GM18861 (cell line): Measurements from ENCODE around the gene FNDC1.

Experiments
- ATAC-seq: cut with Tn5 transposase; IDR thresholded peaks from one replicate; pipeline ENCODE4 v1.9.1; 2021; ENCODE audit not compliant: unreplicated experiment

Gene FNDC1

DNA sequence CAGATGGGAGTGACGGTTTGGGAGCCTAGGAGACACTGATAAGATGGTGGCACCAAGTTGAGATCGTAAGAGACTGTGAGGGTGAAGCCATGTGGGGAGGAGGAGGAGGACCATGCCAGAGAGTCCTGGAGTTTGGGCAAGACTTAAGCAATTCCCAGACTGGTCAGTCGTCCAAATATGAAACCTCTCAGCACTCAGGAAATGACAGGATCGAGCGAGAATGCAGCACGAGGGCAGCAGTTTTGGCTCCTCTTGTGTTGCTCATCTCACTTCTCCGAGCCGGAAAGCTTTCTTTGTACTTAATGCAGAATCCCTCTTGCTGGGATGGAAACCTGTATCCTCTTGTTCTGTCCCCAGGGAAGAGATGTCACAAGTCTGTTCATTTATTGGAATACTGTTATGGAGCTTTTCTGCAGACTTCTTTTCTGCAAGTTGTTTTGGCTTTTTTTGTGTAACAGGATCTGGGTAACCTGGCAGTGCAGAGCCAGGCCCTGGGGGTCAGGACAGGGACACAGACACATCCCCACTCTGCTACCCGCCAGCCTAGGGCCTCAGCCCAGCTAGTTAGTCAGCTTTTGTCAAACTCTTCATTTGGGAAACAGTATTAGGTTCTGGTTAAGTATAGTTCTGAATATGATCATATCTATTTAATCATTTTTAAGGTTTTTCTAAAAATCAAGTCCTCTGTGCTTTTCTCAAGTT, 34.3 kb downstream of the FNDC1 start:
- ATAC-seq, result no peak

DNA sequence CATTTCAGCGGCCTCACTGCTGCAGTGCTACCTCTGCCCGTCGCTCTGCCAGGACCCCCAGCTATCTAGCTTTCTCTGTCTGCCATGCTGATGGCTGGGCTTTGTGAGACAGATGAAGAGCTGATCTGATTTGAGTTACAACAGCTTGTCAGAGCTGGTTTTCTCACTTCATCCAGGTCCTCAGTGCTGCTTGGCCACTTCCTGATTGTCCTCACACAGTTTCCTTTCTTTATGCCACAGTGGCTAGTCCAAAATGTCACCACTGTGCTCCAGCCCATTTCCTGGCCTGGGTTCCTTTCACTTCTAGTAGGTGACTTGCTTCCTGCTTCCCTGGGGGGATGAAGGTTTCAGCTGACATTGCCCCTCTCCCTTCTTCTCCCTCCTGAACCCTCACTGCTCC, 35.4 kb downstream of the FNDC1 start:
- no peak for ATAC-seq

DNA sequence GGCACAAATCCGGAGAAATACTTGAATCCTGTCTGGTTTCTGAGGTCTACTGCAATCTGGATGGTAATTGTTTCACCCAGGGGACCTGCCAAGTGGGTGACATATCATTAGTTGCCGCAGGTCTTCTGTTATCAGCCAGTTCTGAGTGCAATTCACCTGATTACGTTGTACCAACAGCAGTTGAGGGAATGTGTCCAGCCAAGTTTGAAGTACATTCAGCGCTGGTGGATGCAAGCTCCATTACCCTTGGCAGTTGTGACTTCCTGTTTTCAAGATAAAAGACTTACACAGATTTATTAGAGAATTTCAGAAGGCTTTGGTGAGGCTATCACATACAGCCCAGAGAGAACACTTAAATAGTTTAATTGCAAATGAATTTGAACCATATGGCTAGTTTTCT, 42.8 kb downstream of the FNDC1 start:
- no peak for ATAC-seq

DNA sequence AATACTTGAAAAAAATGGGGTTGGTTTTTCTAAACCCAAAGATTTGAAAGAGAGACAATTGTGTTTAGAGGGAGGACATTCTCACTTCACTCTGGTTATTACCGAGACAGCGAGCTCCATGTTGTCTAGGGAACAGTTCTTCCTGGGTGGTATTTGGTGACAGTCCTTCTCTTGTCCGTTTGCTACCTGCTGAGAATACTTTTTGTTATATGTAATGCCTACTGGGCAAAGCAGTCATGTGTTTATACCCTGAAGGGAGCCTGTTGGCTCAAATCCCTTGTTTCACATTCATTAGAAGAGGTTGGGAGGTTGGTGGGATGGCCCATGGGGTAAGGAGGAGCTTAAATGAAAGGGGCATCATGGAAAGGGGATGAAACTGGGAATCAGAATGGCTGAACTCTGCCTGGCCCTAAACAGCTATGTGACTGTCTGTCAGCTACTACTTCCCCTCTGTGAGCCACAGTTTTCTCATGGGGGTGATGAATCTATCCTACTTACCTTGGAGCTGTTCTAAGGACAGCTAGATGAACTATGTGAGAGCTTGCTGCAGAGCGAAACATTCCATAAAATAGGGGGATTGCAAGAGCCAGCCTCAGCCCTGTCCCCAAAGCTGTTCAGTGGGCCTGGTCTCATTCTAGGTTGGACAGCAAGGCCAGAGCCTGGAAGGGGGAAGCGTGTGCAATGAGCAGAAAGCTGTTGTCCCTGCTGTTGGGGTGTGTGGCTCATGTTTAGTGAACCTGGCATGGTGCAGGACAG, 43.5 kb downstream of the FNDC1 start:
- no peak for ATAC-seq

DNA sequence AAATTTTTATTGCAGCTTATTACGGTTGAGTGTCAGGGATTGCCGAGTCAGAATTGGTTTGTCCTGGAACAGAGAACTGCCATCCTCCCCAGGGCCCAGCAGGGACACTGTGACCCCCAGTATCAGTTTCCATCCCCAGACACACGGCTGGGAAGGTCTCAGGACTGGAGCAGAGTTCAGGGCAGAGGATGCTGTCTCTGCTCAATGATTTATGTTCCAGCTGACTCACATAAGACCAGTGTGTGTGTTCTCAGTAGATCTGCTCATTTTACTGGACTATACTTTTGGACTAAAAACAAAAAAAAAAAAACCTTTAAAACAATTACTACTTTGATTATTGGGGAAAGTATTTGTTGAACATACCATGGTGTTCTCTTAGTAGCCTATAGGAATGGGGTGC, 44.2 kb downstream of the FNDC1 start:
- ATAC-seq, result no peak

DNA sequence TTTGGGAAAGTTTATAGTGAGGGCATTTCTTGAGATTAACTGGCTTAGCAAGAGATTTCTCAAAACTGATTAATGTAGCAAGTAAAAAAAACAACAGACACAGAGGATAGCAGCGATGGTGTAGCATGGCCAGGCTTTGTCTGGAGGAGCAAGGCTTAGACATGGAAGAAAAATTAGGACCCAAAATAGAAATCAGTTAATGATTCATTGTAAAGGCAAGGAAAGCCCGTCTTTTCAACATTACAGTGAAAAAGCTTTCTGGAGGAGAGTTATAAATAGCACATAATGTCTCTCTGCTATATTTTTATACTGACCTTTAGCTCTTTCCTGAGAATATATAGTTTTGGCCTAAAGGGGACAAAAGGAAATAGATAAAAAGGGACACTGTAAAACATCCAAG, 45.1 kb downstream of the FNDC1 start:
- no peak for ATAC-seq

DNA sequence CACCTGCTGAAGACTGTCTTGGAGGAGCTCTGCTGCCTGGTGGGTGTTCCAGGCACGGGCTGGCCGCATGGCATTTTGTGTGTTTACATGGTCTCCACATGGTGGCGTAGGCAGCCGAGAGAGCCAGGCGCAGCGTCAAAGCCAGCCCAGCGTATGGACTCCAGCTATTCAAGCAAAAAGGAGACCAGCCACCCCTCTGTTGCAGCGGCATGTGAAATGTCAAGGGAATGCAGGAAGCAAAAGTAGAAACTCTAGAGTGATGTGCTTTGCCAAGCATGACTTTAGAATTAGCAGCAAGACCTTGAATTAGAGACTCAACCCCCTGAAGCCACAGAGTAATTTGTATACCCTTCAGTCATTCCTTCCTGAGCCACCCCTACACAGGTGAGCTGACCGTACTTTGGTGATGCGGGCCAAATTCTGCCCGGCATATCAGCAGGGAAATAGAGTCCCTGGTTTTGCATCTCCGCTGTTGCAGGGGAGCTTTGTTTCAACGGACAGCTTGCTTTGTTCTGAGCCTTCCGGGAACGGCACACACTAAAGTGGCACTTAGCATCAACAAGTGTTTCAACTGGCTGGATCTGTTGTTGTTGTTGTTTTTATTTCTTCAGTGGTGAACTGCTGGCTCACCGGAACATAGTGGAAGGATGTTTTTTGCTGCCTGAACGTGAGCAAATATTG, 48.5 kb downstream of the FNDC1 start:
- ATAC-seq, result peak; percentile 63

DNA sequence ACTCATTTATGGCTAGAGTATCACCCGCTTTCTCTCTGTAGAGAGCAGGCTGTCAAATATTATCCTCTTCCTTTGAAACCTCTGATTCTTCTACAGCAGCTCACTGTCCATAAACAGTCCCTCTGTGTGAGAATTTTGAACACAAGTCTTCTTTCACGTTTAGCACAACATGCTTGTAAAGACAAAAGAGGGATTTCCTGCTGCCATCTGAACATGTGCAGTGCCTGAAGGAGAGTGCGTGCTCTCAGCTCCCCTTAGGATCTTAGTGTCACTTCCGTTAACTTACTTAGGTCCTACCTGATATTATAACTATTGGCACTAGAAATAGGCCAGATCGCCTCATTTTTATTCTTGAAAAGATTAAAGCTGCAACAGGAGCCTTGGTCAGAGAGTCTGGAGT, 50.9 kb downstream of the FNDC1 start:
- no peak for ATAC-seq

DNA sequence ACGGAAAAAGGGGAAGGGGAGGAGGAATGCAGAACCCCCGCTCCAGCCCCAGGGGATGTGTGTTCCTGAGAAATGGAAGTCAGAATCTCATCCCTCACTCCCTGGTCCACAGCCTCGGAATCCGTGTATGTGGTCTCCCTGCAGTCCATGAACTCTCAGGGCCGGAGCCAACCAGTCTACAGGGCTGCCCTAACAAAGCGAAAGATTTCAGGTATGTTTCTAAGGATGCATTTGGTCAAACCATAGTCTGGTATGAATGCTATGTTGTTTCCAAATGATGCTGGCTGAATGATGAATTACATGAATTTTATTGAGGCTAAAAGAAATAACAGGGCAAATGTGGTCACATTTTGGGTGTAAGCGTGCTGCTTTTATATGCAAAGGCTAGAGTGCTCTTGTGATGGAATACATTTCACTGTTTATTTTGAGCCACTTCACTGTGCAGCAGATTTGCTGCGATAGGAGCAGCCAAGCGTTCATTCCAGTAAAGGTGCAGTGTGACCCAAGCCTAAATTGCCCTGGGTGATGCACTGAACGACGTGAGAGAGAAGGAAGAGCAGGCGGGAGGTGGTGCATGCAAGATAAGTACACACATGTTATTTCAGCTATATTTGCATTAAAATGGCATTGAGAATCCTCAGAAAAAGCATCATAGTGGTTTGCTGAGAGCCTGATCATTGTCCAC, 52.4 kb downstream of the FNDC1 start:
- ATAC-seq, result no peak

DNA sequence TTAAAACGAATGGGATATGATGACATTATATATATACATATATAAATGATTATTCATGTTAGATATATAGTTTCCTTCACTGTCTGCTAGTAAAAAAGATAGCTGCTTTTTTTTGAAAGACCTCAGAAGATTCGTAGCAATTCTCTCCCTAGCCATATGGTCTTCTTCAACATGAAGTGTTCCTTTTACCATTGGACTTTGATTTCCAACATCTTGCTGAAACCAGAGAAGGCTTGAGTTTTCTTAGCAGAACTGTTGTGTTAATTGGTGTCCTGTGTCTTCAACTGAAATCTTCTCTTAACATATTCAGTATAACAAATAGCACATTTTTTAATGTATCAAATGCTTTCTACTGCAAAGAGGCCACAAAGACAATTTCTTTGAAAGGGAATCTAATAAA, 55.3 kb downstream of the FNDC1 start:
- no peak for ATAC-seq

DNA sequence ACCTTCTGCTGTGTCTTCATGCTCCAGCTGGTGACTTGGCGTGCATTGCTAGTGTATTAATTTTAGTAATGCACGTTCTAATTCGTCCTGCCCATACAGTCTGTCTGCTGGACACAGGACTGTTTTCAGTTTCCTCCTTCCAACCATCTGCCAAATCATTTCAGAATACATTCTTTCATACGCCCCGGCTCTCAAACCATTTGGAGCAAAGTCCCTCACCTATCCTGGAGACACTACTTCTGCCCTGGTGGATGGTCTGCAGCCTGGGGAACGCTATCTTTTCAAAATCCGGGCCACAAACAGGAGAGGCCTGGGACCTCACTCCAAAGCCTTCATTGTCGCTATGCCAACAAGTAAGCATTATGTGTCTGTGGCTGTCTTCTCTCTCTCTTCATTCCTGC, 60.5 kb downstream of the FNDC1 start:
- ATAC-seq, result no peak

DNA sequence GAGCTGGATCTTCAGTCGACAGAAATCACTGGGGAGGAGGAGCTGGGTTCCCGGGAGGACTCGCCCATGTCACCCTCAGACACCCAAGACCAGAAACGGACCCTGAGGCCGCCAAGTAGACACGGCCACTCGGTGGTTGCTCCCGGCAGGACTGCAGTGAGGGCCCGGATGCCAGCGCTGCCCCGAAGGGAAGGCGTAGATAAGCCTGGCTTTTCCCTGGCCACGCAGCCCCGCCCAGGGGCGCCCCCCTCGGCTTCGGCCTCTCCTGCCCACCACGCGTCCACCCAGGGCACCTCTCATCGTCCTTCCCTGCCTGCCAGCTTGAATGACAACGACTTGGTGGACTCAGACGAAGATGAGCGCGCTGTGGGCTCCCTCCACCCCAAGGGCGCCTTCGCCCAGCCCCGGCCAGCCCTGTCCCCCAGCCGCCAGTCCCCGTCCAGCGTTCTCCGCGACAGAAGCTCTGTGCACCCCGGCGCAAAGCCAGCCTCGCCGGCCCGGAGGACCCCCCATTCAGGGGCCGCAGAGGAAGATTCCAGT, 63.0 kb downstream of the FNDC1 start:
- ATAC-seq, result no peak

DNA sequence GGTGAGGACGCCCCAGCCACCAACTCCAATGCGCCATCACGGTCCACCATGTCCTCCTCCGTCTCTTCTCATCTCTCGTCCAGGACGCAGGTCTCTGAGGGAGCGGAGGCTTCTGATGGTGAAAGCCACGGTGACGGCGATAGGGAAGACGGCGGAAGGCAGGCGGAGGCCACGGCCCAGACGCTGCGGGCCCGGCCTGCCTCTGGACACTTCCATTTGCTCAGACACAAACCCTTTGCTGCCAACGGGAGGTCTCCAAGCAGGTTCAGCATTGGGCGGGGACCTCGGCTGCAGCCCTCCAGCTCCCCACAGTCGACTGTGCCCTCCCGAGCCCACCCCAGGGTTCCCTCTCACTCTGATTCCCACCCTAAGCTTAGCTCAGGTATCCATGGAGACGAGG, 63.6 kb downstream of the FNDC1 start:
- ATAC-seq, result no peak

DNA sequence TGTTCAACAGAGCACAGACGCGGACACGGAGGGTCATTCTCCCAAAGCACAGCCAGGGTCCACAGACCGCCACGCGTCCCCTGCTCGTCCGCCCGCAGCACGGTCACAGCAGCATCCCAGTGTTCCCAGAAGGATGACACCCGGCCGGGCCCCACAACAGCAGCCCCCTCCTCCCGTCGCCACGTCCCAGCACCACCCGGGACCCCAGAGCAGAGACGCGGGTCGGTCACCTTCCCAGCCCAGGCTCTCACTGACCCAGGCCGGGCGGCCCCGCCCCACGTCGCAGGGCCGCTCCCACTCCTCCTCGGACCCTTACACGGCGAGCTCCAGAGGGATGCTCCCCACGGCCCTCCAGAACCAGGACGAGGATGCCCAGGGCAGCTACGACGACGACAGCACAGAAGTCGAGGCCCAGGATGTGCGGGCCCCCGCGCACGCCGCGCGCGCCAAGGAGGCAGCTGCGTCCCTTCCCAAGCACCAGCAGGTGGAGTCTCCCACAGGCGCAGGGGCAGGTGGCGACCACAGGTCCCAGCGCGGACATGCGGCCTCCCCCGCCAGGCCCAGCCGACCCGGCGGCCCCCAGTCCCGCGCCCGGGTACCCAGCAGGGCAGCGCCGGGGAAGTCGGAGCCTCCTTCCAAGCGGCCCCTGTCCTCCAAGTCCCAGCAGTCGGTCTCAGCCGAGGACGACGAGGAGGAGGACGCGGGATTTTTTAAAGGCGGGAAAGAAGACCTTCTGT, 64.3 kb downstream of the FNDC1 start:
- ATAC-seq, result no peak

DNA sequence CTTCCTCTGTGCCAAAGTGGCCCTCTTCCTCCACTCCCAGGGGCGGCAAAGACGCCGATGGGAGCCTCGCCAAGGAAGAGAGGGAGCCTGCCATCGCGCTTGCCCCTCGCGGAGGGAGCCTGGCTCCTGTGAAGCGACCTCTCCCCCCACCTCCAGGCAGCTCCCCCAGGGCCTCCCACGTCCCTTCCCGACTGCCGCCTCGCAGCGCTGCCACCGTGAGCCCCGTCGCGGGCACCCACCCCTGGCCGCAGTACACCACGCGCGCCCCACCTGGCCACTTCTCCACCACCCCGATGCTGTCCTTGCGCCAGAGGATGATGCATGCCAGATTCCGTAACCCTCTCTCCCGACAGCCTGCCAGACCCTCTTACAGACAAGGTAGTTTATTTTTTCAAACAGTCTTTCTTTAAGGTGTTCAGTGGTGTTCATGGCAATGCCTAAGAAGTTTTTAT, 64.9 kb downstream of the FNDC1 start:
- ATAC-seq, result no peak

DNA sequence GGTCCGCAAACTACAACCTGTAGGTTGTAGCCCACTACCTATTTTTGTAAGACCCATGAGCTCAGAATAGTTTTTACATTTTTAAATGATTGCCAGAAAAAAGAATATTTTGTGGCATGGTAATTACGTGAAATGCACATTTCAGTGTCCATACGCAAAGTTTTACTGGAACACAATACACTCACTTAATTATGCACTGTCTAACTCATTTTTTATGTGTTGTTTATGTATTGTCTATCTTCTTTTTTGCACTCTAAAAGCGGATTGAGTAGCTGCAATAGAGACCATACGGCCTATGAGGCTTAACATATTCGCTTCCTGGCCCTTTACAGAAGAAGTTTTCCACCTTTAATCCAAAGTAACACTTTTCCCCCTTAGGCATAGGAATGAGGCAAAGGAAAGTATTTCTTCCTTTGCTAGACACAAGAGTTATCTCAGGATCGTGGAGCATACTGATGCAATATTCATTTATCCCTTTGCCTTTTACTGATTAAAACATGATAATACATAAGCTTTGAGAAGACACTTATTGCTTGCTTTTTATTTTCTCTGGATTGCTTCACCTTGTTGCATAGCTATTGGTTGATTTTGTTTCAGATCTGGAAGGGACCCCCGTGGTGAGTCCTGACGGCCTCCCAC, 69.8 kb downstream of the FNDC1 start:
- no peak for ATAC-seq

DNA sequence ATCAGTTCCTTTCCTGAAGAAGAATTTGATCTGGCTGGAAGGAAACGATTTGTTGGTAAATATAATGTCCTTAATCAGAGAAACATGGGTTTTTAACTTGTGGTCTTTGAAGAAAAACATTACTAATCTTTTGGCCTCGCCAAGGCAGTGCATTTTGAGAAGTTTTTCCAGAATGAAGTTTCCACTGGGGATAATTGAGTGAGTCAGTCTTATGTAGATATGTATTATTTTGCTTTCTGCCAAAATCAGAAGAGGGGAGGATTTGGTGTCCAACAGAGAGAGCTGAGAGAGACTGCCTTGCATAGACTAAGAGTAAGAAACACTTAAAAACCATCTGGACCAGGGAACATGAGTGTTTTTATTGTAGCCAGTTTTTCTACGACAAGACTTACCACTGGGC, 79.9 kb downstream of the FNDC1 start:
- ATAC-seq, result no peak

DNA sequence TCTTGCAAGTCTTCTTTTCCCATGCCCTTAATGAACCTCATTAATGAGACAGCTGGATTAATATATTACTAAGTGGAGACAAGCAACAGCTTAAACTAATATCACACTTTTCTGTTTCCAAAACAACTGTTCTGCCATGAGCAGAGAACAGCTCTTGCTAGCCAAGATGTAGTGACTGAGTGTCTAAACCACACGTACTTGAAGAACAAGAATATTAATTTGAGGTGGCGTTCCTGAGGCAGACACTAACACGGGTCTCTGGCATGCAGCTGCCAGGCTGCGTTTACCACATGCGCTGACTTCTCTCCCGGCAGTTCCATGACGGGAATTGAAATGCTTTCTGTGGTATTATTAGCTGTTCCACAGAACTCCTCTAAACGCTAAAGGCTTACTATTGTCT, 80.6 kb downstream of the FNDC1 start:
- no peak for ATAC-seq

DNA sequence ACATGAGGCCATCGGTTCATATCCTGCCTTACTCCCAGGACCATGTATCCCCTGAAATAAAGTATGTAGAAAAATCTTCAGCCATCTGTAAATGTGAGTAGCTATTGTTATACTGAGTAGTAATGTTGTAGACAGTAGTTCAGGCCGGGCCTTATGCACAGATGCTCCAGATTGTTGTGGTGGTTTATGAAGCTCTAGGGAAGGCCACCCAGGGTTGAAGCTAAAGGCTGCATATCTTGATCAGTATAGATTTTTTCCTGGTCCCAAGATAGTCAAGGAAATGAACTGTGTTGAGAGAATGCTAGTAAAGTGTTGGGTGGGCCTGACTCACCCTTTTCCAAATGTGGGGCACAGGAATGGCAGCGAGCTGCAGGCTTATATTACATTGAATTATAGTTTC, 81.4 kb downstream of the FNDC1 start:
- ATAC-seq, result no peak

DNA sequence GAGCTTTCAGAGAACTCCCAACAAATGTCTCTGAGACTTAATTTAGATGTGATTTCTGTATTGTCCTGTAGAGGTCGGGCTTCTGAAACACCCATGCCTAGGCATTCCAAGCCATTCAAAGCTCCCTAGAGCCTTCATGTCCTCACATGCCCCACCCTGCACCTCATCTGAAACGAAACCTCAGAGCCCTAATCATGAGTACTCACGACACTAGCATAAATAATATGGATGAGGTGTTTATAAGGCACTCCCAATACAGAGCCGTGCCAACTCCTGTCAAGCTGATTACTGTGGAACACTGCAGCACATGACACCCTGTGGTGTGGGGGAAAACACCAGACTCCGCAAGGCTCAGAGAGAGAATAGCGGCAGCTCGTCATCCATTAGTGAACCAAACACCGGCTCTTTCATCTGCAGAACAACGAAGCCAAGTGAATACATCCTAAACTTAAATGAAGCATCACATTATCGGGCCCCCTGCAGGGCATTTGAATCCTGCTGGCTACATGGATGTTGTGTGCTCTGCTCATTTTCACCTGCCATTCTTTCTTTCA, 83.8 kb downstream of the FNDC1 start:
- peak; percentile 64 for ATAC-seq
